GM10847 (cell line): ENCODE measurements around the gene GRPEL2.

Experiments
- POLR2A ChIP-seq: IDR thresholded peaks from 2 replicates; pipeline ENCODE4 v1.6.1; 2011; ENCODE audit not compliant: insufficient read length; ENCODE audit errors: extremely low read depth

Gene GRPEL2

DNA sequence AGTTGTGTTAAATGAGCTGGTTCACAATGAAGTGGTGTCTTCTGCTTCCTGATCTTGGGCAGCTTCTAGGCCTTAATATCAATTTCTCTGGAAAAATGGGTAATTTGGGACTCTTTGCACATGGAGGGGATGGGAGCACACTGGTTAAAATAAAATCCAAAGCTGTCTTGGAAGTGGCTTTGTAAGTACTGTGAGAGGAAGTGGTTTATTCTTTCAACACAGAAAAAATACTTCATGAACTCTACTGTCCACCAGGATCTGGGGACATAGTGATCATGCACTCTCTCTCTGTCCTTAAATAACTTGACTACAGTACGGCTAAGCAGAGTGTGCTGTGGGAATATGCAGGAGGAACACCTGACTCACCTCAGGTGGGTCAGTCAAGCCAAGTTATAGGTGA lies 15.0 kb downstream of the GRPEL2 start:
- no peak for TF ChIP-seq POLR2A

GRCh38 chr5:149362541-149362940 lies 17.2 kb downstream of the GRPEL2 start:
- no peak for TF ChIP-seq POLR2A

- TF ChIP-seq POLR2A, result no peak
Observed at GRCh38 chr5:149363358-149363757, 18.1 kb downstream of the GRPEL2 start.

GRCh38 chr5:149363936-149364335 lies 18.6 kb downstream of the GRPEL2 start:
- no peak for TF ChIP-seq POLR2A

DNA sequence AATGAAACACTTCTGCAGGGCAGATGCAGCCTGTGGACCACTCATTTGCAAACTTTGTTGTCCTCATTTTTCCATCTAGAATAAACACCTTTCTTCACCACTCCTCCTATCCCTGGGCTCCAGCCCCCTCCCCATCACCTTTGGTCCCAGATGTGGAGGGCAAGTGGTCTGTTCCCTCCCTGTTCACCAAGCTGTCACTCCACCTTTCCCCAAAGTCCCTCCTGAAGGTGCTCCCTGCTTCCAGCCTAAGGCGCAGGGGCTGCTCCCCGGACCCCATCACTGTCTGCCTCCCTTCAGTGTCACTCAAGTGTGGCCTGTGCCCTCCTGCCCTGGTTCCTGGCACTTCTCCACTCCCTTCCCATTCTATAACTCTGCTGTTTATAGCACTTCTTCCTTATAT lies 19.4 kb downstream of the GRPEL2 start:
- no peak for TF ChIP-seq POLR2A

- no peak for TF ChIP-seq POLR2A
Observed at GRCh38 chr5:149365418-149365817, 20.1 kb downstream of the GRPEL2 start.

DNA sequence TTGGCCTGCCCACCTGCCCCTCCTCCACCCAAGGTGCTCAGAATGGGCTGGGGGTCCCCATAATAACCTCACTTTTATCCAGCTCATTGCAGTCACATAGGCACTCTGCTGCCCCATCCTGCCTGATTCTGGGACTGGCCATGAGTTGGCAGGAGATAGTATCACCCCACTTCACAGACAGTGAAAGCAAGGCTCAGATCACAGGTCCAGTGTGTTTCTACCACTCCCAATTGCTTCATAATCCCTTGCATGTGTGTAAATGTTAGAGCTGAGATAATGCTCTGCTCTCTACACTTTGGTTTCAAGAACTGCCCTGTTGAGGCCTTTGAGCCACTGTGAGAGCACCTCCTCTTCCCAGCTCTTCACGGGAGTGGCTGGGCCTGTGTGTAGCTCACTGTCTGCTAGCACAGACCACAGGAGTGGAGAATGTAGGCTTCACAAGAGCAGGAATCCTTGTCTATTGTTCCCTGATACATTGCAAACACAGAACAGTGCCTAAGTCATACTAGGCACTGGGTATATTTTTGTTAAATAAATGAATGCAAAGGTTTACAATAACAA lies 20.9 kb downstream of the GRPEL2 start:
- TF ChIP-seq POLR2A, result no peak

- TF ChIP-seq POLR2A, result no peak
Observed at GRCh38 chr5:149367249-149367971, 22.1 kb downstream of the GRPEL2 start.

DNA sequence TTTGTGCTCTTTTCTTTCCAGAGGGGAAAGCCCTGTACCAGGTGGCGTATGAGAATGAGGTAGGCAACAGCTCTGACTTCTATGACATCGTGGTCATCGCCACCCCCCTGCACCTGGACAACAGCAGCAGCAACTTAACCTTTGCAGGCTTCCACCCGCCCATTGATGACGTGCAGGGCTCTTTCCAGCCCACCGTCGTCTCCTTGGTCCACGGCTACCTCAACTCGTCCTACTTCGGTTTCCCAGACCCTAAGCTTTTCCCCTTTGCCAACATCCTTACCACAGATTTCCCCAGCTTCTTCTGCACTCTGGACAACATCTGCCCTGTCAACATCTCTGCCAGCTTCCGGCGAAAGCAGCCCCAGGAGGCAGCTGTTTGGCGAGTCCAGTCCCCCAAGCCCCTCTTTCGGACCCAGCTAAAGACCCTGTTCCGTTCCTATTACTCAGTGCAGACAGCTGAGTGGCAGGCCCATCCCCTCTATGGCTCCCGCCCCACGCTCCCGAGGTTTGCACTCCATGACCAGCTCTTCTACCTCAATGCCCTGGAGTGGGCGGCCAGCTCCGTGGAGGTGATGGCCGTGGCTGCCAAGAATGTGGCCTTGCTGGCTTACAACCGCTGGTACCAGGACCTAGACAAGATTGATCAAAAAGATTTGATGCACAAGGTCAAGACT lies 22.8 kb downstream of the GRPEL2 start:
- no peak for TF ChIP-seq POLR2A

GRCh38 chr5:149370878-149371277 lies 25.6 kb downstream of the GRPEL2 start:
- no peak for TF ChIP-seq POLR2A

GRCh38 chr5:149371296-149371962 lies 26.1 kb downstream of the GRPEL2 start:
- TF ChIP-seq POLR2A, result no peak

- no peak for TF ChIP-seq POLR2A
Observed at GRCh38 chr5:149372076-149372795, 26.9 kb downstream of the GRPEL2 start.

- no peak for TF ChIP-seq POLR2A
Observed at GRCh38 chr5:149372932-149373331, 27.6 kb downstream of the GRPEL2 start.

DNA sequence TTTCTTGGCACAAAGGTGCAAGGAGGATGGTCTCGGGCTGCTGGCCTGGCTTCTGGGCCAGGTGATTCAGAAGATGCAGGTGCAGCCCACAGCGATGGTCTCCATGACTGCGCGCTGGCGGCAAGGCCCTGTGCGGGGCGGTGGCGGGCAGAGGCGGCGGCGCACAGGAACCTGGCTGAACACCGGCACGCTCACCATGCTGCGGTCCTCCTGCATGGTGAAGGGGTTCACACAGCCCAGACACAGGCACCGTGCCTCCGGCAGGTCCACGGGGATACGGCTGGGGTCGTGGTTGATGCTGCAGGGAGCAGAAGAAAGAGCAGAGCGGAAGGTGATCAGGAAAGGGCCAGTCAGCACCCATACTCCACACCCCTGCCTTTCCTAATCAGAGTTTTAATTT lies 29.0 kb downstream of the GRPEL2 start:
- TF ChIP-seq POLR2A, result no peak

DNA sequence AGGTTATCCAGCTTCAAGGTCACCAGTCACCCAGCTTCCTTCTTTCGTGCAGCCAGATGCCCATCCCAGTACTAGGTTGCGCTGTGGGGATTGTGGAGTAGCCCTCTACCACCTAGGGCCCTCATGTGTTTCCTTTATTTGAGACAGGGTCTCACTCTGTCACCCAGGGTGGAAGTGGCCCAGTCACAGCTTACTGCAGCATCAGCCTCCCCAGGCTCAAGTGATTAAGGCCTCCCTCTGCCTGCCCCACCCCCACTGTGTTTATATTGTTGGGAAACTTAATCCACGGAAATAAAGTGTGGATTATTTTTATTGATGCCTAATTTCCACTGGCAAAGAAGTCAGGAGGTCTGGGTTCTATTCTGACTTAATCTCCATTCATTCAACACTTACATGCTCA lies 29.5 kb downstream of the GRPEL2 start:
- TF ChIP-seq POLR2A, result no peak
